Mesenchymal stem cell (in vitro differentiated cells and primary cell): ENCODE measurements around the gene SETDB2. TPM values are rescaled to one million over a fixed set of nuclear protein-coding genes. Genes with fewer than 3 reads are reported as not detected.

ENCODE experiments used
- DNase-seq: peaks from one replicate; pipeline ENCODE4 v3.0.0-alpha.2; 2013
- H2AFZ ChIP-seq: one replicate; pipeline ENCODE4 v1.6.1; 2013; ENCODE audit warnings: low read depth, mild to moderate bottlenecking, control low read depth, inconsistent platforms, low read length, moderate library complexity
- H2AK5ac ChIP-seq: 2 replicates; pipeline ENCODE4 v1.6.1; 2013; ENCODE audit warnings: low read length, moderate library complexity, mild to moderate bottlenecking, inconsistent platforms; ENCODE audit not compliant: severe bottlenecking
- H2BK120ac ChIP-seq: one replicate; pipeline ENCODE4 v1.6.1; 2013; ENCODE audit warnings: low read depth, mild to moderate bottlenecking, inconsistent platforms, low read length, moderate library complexity
- H2BK12ac ChIP-seq, 2 experiments: one replicate each; pipeline ENCODE4 v1.6.1; 2013; ENCODE audit warnings: inconsistent platforms in 2 of 2, low read length in 2 of 2, mild to moderate bottlenecking in 2 of 2, moderate library complexity in 2 of 2, control low read depth in 1 of 2
- H2BK15ac ChIP-seq: one replicate; pipeline ENCODE4 v1.6.1; 2013; ENCODE audit warnings: mild to moderate bottlenecking, low read depth, inconsistent platforms; ENCODE audit not compliant: poor library complexity, severe bottlenecking
- H2BK5ac ChIP-seq: 2 replicates; pipeline ENCODE4 v1.6.1; 2013; ENCODE audit warnings: low read depth, mild to moderate bottlenecking, low read length, control low read depth, inconsistent platforms; ENCODE audit not compliant: poor library complexity, severe bottlenecking
- H3K14ac ChIP-seq, 2 experiments: one replicate each; pipeline ENCODE4 v1.6.1; 2013; ENCODE audit warnings: inconsistent platforms in 2 of 2, low read length in 2 of 2, control low read depth in 1 of 2, mild to moderate bottlenecking in 1 of 2, moderate library complexity in 1 of 2
- H3K18ac ChIP-seq, 2 experiments: one replicate each; pipeline ENCODE4 v1.6.1; 2013; ENCODE audit warnings: inconsistent platforms in 2 of 2, low read length in 2 of 2, control low read depth in 1 of 2, low read depth in 1 of 2, mild to moderate bottlenecking in 1 of 2
- H3K23ac ChIP-seq, 2 experiments: one replicate each; pipeline ENCODE4 v1.6.1; 2013; ENCODE audit warnings: inconsistent platforms in 2 of 2, low read length in 2 of 2, mild to moderate bottlenecking in 2 of 2, moderate library complexity in 2 of 2, control low read depth in 1 of 2
- H3K27ac ChIP-seq: 2 replicates; pipeline ENCODE4 v1.5.1; 2013; ENCODE audit warnings: mild to moderate bottlenecking, moderate library complexity, low read length, control low read depth, inconsistent platforms; ENCODE audit not compliant: poor library complexity, severe bottlenecking
- H3K27me3 ChIP-seq, 2 experiments: 2 replicates each; pipeline versions ENCODE4 v1.6.1 to v1.7.0; 2013; ENCODE audit warnings: low read length in 2 of 2, mild to moderate bottlenecking in 2 of 2, moderate library complexity in 2 of 2, control low read depth in 1 of 2, inconsistent platforms in 1 of 2; ENCODE audit not compliant: control insufficient read depth in 1 of 2, insufficient read depth in 1 of 2
- H3K36me3 ChIP-seq, 2 experiments: 2 replicates each; pipeline versions ENCODE4 v1.6.1 to v1.7.0; 2013; ENCODE audit warnings: low read length in 2 of 2, control low read depth in 1 of 2, inconsistent platforms in 1 of 2, low read depth in 1 of 2, mild to moderate bottlenecking in 1 of 2; ENCODE audit not compliant: insufficient read depth in 2 of 2, control insufficient read depth in 1 of 2
- H3K4ac ChIP-seq, 2 experiments: one replicate each; pipeline ENCODE4 v1.6.1; 2013; ENCODE audit warnings: inconsistent platforms in 2 of 2, low read length in 2 of 2, mild to moderate bottlenecking in 2 of 2, moderate library complexity in 2 of 2, control low read depth in 1 of 2, low read depth in 1 of 2
- H3K4me1 ChIP-seq: 2 replicates; pipeline ENCODE4 v1.6.1; 2013; ENCODE audit warnings: low read depth, low read length, control low read depth; ENCODE audit not compliant: control insufficient read depth, insufficient read depth
- H3K4me2 ChIP-seq: 2 replicates; pipeline ENCODE4 v1.6.1; 2013; ENCODE audit warnings: low read length, mild to moderate bottlenecking, inconsistent platforms; ENCODE audit not compliant: poor library complexity, severe bottlenecking
- H3K4me3 ChIP-seq, 2 experiments: 2 replicates each; pipeline versions ENCODE4 v1.5.1 to v1.7.0; 2013; ENCODE audit warnings: low read length in 2 of 2, mild to moderate bottlenecking in 2 of 2, control low read depth in 1 of 2, low read depth in 1 of 2; ENCODE audit not compliant: insufficient read depth in 1 of 2
- H3K79me1 ChIP-seq: replicated peaks from 2 replicates; pipeline ENCODE4 v1.6.1; 2013; ENCODE audit warnings: mild to moderate bottlenecking, control low read depth, low read length, inconsistent platforms; ENCODE audit not compliant: poor library complexity, severe bottlenecking
- H3K9ac ChIP-seq: 2 replicates; pipeline ENCODE4 v1.7.0; 2013; ENCODE audit warnings: mild to moderate bottlenecking, low read length, moderate library complexity
- H3K9me3 ChIP-seq: 2 replicates; pipeline ENCODE4 v1.7.0; 2013; ENCODE audit warnings: mild to moderate bottlenecking, low read length; ENCODE audit not compliant: control insufficient read depth
- H4K8ac ChIP-seq: one replicate; pipeline ENCODE4 v1.6.1; 2013; ENCODE audit warnings: inconsistent platforms, mild to moderate bottlenecking, low read length, moderate library complexity
- H4K91ac ChIP-seq: one replicate; pipeline ENCODE4 v1.6.1; 2013; ENCODE audit warnings: mild to moderate bottlenecking, low read length, inconsistent platforms
- WGBS: methylation state at CpG from one replicate; pipeline ENCODE4 v1.1.7; 2013; ENCODE audit warnings: mixed read lengths; 5-methylcytosine and 5-hydroxymethylcytosine counted together
- polyA plus RNA-seq, 2 experiments: library from polyadenylated mRNA; stranded (reverse); fragments of 200-250 nt; gene quantifications; one replicate each; pipeline ENCODE4 v1.2.3, GENCODE V29; 2013

Gene SETDB2, protein sequence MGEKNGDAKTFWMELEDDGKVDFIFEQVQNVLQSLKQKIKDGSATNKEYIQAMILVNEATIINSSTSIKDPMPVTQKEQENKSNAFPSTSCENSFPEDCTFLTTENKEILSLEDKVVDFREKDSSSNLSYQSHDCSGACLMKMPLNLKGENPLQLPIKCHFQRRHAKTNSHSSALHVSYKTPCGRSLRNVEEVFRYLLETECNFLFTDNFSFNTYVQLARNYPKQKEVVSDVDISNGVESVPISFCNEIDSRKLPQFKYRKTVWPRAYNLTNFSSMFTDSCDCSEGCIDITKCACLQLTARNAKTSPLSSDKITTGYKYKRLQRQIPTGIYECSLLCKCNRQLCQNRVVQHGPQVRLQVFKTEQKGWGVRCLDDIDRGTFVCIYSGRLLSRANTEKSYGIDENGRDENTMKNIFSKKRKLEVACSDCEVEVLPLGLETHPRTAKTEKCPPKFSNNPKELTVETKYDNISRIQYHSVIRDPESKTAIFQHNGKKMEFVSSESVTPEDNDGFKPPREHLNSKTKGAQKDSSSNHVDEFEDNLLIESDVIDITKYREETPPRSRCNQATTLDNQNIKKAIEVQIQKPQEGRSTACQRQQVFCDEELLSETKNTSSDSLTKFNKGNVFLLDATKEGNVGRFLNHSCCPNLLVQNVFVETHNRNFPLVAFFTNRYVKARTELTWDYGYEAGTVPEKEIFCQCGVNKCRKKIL
- 7.4 TPM for polyA plus RNA-seq (2013, experiment 1 of 2)
- 7.1 TPM for polyA plus RNA-seq (2013, experiment 2 of 2)

- H3K4me1 ChIP-seq: no peaks in the 10 kb centered on the region
- H3K27ac ChIP-seq: peak within 1 kb of the TSS; percentile 70
- peak within 1 kb of the TSS; percentile 99 for H3K9ac ChIP-seq
- H3K14ac ChIP-seq: peak within 1 kb of the TSS in 1 of 2 experiments; percentile 67
- H2AK5ac ChIP-seq: no peak within 1 kb of the TSS
- DNase-seq: peak; percentile 99
- peak within 1 kb of the TSS in 1 of 2 experiments; percentile 46 for H3K23ac ChIP-seq
- no peak within 1 kb of the TSS for H2BK5ac ChIP-seq
- H3K4me2 ChIP-seq: peak within 1 kb of the TSS; percentile 76
- peak within 1 kb of the TSS; percentile 69 for H4K8ac ChIP-seq
- peak within 1 kb of the TSS; percentile 70 to 97 for H3K4me3 ChIP-seq
- H2BK12ac ChIP-seq: peak within 1 kb of the TSS in 1 of 2 experiments; percentile 85
- H2AFZ ChIP-seq: peak within 1 kb of the TSS; percentile 76
- H3K36me3 ChIP-seq: peaks cover 0 to 13% of the 10 kb centered on the region in 2 experiments
- peaks cover 2% of the 10 kb centered on the region for H3K79me1 ChIP-seq
- H2BK120ac ChIP-seq: peak within 1 kb of the TSS; percentile 3
- peak within 1 kb of the TSS; percentile 0 for H4K91ac ChIP-seq
- H3K27me3 ChIP-seq: no peaks in the 10 kb centered on the region
- under 1% methylated on average over 48 of the region's 53 CpGs for WGBS
- H3K9me3 ChIP-seq: no peaks in the 10 kb centered on the region
- H2BK15ac ChIP-seq: peak within 1 kb of the TSS; percentile 18
- peak within 1 kb of the TSS in 1 of 2 experiments; percentile 87 for H3K4ac ChIP-seq
- peak within 1 kb of the TSS; percentile 30 to 90 for H3K18ac ChIP-seq
Observed at GRCh38 chr13:49443704-49444523, at the start of gene SETDB2, which contains the start of gene CAB39L. Gene SETDB2 (plus strand): TSS chr13:49444274. CDS start chr13:49451894, 7,620 bp downstream. Gene CAB39L (minus strand): TSS chr13:49444064. CDS start chr13:49382910, 61,154 bp downstream.

GRCh38 chr13:49395451-49395865 lies 48.6 kb upstream of the SETDB2 start:
- Histone ChIP-seq H3K79me1 (no peaks in the 10 kb centered on the region), H2BK5ac (no peak overlapping the region), H2BK15ac (no peak overlapping the region), H3K4me1 (no peaks in the 10 kb centered on the region), H2BK12ac (no peak overlapping the region), H3K4me3 (no peak overlapping the region), H3K9me3 (no peaks in the 10 kb centered on the region), H3K4me2 (no peak overlapping the region), H3K27me3 (no peaks in the 10 kb centered on the region), H2BK120ac (no peak overlapping the region), H2AK5ac (no peak overlapping the region), H3K14ac (no peak overlapping the region), H3K18ac (no peak overlapping the region), H3K23ac (no peak overlapping the region), H4K8ac (no peak overlapping the region), H3K9ac (no peak overlapping the region), H3K27ac (no peak overlapping the region), H3K4ac (no peak overlapping the region), H3K36me3 (no peaks in the 10 kb centered on the region), H4K91ac (no peak overlapping the region), H2AFZ (no peak overlapping the region)
- DNase-seq: no peak
- no CpG with 5 or more reads among the region's 1 CpG for WGBS

DNA sequence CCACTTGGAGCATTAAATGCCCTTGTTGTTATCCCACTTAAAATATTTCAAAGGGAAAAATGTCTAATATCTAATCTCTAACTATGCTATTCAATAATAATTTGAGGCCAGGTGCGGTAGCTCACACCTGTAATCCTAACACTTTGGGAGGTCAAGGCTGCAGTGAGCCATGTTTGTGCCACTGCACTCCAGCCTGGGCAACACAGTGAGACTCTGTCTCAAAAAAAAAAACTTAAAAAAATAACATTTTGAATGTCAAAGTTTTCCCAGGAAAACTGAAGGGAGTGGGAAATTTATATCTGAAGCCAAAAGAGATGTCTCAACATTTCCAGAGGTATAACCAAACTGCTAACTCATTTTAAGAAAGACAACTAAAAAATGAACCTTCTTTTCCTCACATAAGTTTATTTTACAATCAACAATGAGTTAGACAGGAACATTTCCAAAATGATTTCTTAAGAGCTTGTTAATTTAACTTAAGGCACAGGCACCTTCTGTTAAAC lies 48.1 kb upstream of the SETDB2 start:
- no peak overlapping the region for H2BK120ac ChIP-seq
- no peaks in the 10 kb centered on the region for H3K79me1 ChIP-seq
- WGBS: no CpG with 5 or more reads among the region's 1 CpG

More for the DNA sequence above, 48.1 kb upstream of the SETDB2 start:
- H2BK12ac ChIP-seq: no peak overlapping the region
- no peak overlapping the region for H3K27ac ChIP-seq
- no peak overlapping the region for H3K4ac ChIP-seq
- no peak overlapping the region for H3K14ac ChIP-seq
- no peak overlapping the region for H2AK5ac ChIP-seq
- no peaks in the 10 kb centered on the region for H3K27me3 ChIP-seq
- no peak overlapping the region for H4K91ac ChIP-seq
- H3K4me3 ChIP-seq: no peak overlapping the region
- no peak overlapping the region for H2BK5ac ChIP-seq
- H2AFZ ChIP-seq: no peak overlapping the region
- H3K36me3 ChIP-seq: no peaks in the 10 kb centered on the region
- H3K9me3 ChIP-seq: no peaks in the 10 kb centered on the region
- H2BK15ac ChIP-seq: no peak overlapping the region
- H3K4me1 ChIP-seq: no peaks in the 10 kb centered on the region
- H4K8ac ChIP-seq: no peak overlapping the region
- no peak overlapping the region for H3K23ac ChIP-seq
- H3K9ac ChIP-seq: no peak overlapping the region
- DNase-seq: no peak
- H3K18ac ChIP-seq: no peak overlapping the region
- no peak overlapping the region for H3K4me2 ChIP-seq
